Measurements from ENCODE around the gene TMBIM4. TPM values are rescaled to one million over a fixed set of nuclear protein-coding genes. Genes with fewer than 3 reads are reported as not detected.
"Not testable (repeated sequence)": the region's sequence is repeated elsewhere in the genome, so short reads cannot be mapped to it uniquely, and the experiment has no call there.

Gene TMBIM4, protein sequence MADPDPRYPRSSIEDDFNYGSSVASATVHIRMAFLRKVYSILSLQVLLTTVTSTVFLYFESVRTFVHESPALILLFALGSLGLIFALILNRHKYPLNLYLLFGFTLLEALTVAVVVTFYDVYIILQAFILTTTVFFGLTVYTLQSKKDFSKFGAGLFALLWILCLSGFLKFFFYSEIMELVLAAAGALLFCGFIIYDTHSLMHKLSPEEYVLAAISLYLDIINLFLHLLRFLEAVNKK
- total RNA-seq, result 106 and 150 TPM in 2 replicates

GRCh38 chr12:66169221-66170170, at the start of gene TMBIM4:
TMBIM4 (minus strand) TSS chr12:66169996; CDS start chr12:66169951, 45 bp downstream.
- peak; percentile 91 for DNase-seq (ENCODE audit: low read depth)

DNA sequence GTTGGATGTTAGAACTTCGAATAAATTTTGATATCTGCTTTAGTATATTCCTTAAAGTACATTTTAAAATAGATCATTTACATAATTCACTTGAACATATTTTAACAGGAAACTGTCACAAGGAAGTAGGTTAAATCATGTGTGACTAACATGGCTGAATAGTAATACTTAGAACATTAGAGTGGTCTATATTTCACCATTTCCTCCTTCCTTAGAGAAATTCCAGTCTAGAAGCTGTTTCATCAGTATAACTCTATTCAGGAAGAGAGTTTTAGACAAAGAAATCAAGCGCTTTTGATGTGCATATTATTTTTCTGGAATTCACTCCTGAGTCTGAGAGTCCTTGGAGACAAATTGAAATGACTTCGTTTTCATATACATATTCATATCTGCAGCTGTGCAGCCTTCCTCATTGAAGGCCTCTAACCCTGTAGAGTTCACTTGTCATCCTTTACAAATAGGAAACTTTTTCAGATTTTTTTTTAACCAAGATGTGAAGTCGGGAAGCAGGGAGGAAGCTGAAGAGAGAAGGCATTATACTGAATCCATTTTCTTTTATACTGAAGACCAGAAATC, 47.6 kb upstream of the TMBIM4 start:
- DNase-seq (ENCODE audit: low read depth), result peak; percentile 24

DNA sequence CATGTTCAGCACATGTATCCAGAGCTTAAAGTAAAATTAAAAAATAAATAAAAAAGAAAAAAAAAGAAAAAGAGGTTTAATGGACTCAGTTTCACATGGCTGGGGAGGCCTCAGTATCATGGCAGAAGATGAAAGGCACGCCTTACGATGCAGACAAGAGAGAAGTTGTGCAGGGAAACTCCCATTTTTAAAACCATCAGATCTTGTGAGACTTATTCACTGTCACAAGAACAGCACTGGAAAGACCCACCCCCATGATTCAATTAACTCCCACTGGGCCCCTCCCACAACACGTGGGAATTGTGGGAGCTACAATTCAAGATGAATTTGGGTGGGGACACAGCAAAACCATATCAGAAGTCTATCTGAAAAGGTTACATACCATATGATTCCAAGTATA, 43.2 kb upstream of the TMBIM4 start:
- not testable (repeated sequence) for DNase-seq (ENCODE audit: low read depth)

- DNase-seq (ENCODE audit: low read depth), result not testable (repeated sequence)
Observed at GRCh38 chr12:66211573-66211972, 41.8 kb upstream of the TMBIM4 start.

DNA sequence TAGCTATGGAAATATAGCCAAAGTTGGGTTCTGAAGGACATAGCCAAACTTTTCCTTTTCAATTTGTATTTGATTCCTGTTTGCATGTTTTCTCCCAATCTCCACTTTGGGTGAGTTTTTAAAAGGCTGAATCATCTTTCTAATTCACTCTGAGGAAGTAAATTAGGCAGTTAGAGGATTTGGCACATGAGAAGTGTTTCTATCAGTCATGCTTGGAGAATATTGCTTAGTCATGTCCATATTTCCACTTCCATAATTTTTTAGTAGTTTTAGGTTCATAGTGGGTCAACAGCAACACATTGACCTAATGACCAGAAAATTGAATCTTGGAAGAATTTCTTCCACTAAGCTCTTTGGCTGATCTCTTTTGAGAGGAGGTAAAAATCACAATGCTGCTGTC, 41.0 kb upstream of the TMBIM4 start:
- no peak for DNase-seq (ENCODE audit: low read depth)

GRCh38 chr12:66206141-66206540, 36.3 kb upstream of the TMBIM4 start:
- no peak for DNase-seq (ENCODE audit: low read depth)

DNA sequence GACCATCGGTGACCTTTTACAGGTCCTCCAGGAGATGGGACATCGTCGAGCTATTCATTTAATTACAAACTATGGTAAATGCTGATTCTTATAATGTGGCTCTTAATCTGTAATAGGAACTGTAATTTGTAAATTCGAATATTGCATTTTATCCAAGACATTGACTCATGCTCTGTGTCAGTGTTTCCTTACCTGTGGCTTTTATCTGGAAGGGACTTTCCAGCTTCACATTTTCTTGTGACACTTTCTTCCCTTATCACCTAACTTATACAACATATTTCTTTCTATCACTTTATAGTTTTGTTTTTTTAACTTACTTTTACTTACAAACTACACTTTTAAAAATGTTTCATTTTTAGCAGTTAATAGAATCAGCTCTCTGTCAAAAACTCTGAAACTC, 34.0 kb upstream of the TMBIM4 start:
- DNase-seq (ENCODE audit: low read depth), result peak; percentile 9

GRCh38 chr12:66199831-66200509, 30.2 kb upstream of the TMBIM4 start:
- no peak for DNase-seq (ENCODE audit: low read depth)

DNA sequence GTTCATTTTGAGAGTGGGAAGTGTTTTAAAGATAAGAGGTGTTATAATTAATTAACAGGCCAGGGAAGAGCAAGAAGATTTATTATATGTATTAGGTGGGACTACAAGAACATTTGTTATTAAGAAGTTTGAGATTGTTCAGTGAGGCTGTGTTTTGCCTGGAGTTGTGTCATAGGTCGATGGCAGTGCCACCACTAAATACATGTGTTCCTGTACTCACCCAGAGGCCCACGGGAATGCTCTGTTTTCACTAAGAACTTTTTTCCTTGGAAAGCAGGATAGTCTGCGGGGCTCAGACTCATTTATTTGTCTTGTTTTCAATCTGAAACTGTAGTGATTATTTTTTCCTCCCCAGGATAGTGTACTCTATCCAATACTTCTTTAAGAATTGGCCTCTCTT, 29.3 kb upstream of the TMBIM4 start:
- DNase-seq (ENCODE audit: low read depth), result no peak

DNA sequence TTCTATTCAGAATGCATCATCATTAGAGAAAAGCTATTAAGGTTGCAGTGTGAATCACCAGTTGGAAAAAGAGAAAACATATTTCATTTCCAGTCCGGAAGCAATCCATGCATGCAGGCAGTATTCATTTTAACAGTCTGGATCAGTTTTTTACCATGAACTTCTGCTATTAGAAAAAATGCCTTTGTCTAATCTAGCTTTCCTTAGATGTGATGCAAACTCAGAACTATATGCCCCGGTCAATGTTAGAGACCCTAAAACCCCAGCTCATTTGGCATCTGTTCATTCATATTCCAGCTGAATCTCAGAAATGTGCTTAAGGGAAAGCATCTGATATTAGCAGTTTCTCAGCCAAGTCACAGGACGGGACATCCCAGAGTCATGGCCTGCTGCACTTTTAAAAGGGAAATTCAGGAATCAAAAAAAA, 27.7 kb upstream of the TMBIM4 start:
- DNase-seq (ENCODE audit: low read depth), result no peak

GRCh38 chr12:66196806-66197205, 27.0 kb upstream of the TMBIM4 start:
- DNase-seq (ENCODE audit: low read depth), result peak; percentile 11

GRCh38 chr12:66195242-66195641, 25.4 kb upstream of the TMBIM4 start:
- DNase-seq (ENCODE audit: low read depth), result no peak

- DNase-seq (ENCODE audit: low read depth), result no peak
Observed at GRCh38 chr12:66194122-66194521, 24.3 kb upstream of the TMBIM4 start.

DNA sequence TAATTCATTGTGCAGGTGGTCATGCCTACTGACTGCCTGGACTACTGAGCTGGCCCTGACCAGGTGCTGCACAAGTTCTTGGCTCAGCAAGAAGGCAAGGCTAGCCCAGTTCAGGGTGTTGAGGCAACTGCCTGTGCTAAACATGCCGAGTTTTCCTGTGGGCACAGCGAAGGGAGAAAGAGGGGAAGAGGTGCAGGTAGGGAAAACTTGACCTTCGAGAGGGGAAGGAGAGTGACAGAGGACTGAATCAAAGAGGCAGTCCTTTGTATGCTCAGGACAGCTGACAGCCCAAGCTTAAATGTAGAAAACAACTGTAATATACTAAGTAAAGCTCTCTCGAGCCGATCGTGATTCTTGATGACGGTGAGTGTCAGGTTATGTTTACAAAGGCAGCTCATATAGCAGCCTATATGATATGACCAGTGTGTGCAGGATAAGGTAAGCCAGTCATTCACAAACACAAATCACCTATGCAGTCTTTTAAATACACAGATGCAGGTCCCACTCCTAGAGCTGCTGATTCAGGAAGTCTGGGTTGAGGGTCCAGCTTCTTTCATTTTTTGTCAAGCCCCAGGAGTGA, 21.8 kb upstream of the TMBIM4 start:
- DNase-seq (ENCODE audit: low read depth), result no peak

- DNase-seq (ENCODE audit: low read depth), result peak; percentile 72
Observed at GRCh38 chr12:66190519-66191370, 20.9 kb upstream of the TMBIM4 start.

GRCh38 chr12:66189889-66190288, 20.1 kb upstream of the TMBIM4 start:
- DNase-seq (ENCODE audit: low read depth), result no peak

DNA sequence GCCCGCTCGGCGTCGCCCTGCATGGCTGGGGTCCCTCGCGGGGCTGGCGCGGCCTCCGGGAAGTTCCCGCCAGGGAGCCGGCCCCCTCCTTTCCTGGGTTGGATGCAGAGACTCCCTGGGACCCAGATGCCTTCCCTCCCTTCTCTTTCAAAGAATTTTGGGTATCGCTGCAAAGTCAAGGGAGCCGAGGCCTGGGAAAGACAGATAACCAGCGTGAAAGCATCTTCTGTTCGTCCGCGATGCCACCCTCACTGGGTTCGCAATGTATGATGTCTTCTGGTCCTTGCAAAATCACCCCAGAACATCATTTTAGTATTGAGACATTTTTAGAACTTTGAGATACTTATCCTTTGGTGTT, 19.7 kb upstream of the TMBIM4 start:
- DNase-seq (ENCODE audit: low read depth), result no peak

GRCh38 chr12:66188584-66189485, 19.0 kb upstream of the TMBIM4 start, which contains the start of gene IRAK3:
IRAK3 (plus strand) TSS chr12:66189214; CDS start chr12:66189300, 86 bp downstream.
- no peak for DNase-seq (ENCODE audit: low read depth)

GRCh38 chr12:66187821-66188220, 18.0 kb upstream of the TMBIM4 start:
- no peak for DNase-seq (ENCODE audit: low read depth)

GRCh38 chr12:66187036-66187435, 17.2 kb upstream of the TMBIM4 start:
- DNase-seq (ENCODE audit: low read depth), result no peak
